ENCODE data around the gene USP47. TPM values are rescaled to one million over a fixed set of nuclear protein-coding genes. Genes with fewer than 3 reads are reported as not detected.
A peak's percentile ranks its signal among the peaks of the same experiment; 100 is the strongest.

USP47 gene
- total RNA-seq, 2 experiments from 2014 or later: 38.2 to 42.5 TPM

DNA sequence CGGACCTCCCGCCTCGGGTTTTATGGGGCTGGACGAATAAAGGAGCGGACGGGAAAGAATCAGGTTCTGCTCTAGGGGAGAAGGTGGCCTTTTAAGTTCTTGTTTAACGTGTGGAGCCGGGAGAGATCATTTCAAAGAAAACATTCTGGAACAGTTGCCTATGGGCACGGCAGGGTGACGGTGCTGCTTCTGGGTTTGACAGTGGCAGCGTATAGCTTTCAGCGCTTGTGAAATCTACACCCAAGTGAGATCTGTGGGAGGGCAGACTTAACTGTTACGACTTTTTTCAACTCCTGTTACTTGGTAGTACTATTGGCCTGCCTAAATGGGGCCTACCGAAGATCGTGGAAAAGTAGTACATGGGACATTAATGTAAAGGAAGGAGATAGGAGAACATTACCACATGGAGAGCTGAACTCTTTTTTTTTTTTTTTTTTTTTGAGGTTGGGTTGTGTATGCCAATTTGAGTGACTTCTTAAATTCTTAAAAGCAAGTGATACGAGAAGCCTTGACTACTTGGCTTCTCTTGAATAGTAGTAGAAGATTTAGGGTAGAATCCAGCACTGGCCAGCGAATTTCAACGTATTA is 743 bp downstream of the USP47 start:
- Mint-ChIP-seq H3K27me3 (peaks cover 9% of the 10 kb centered on the region), H3K36me3 (ENCODE audit: low read depth) (no peaks in the 10 kb centered on the region), H3K27ac (no peak overlapping the region), H3K4me3 (no peak overlapping the region), H3K9me3 (no peaks in the 10 kb centered on the region), H3K4me1 (peaks cover 31% of the 10 kb centered on the region)
- DNase-seq: peak; percentile 77
- ChIA-PET CTCF (interaction anchor here (0.6 to 1.6 kb wide), 4 partner anchors 15 to 419 kb away, joined by 3 to 5 read pairs (median 4); no protein-coding TSS in a partner anchor), POLR2A (interaction anchor here (0.7 kb wide), 1 partner anchor 1079 kb away, joined by 3 read pairs; no protein-coding TSS in a partner anchor)

DNA sequence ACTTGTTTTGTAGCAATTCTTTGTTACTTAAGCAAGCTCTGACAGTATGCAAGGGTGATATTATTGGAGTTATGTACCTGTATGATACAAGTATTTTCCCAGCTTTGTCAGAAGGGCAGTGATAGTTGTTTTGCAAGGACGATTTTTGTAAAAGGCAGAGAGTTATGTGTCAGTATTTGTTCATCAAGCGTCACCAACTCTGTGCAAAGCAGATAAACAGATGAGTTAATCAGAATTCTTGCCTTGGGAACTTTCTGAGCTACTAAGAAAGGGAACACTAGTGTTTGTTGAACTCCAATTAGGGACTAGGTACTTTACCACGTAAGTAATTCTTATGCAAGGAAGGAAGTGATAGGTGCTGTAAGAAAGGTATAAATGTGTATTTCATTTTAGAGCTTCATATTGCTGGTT is 1.4 kb downstream of the USP47 start:
- ChIA-PET CTCF (interaction anchor here (1.2 to 1.6 kb wide), 3 partner anchors 12 to 16 kb away, joined by 3 to 5 read pairs (median 5); no protein-coding TSS in a partner anchor), POLR2A (interaction anchor here (0.7 to 0.8 kb wide), 2 partner anchors 1080 to 1620 kb away, joined by 3 read pairs; partner anchors contain the start of gene BTBD10)
- peaks cover 32% of the 10 kb centered on the region for H3K4me1 Mint-ChIP-seq
- H3K27me3 Mint-ChIP-seq: peaks cover 7% of the 10 kb centered on the region
- DNase-seq: no peak
- no peak overlapping the region for H3K27ac Mint-ChIP-seq
- H3K36me3 Mint-ChIP-seq (ENCODE audit: low read depth): no peaks in the 10 kb centered on the region
- H3K4me3 Mint-ChIP-seq: no peak overlapping the region
- H3K9me3 Mint-ChIP-seq: no peaks in the 10 kb centered on the region

DNA sequence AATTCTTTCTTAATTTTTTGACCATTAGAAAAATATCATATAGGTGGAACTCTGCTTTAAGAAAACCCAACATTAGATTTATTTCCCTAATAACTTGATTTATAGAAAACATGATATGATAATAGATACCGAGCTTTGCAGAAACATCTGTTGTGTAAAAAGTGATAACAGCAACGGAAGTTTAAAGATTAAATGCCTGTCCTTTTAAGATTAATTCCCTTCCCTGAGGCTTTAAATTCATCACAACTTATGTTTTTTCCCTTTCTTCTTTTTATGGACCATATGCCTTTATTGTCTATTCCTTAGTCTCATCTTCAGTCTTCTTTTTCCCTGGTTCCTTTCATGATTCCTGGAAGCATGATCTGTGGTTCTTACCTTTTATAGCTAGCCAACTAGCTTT is 1.9 kb downstream of the USP47 start:
- H3K27ac Mint-ChIP-seq: no peak overlapping the region
- ChIA-PET POLR2A (interaction anchor here (0.6 to 0.8 kb wide), 2 partner anchors 277 to 1619 kb away, joined by 3 to 4 read pairs; partner anchors contain the start of gene BTBD10), CTCF (interaction anchor here (0.7 to 1.6 kb wide), 4 partner anchors 11 to 1494 kb away, joined by 3 to 5 read pairs (median 4); no protein-coding TSS in a partner anchor)
- DNase-seq: no peak
- no peak overlapping the region for H3K4me3 Mint-ChIP-seq
- peaks cover 5% of the 10 kb centered on the region for H3K27me3 Mint-ChIP-seq
- peaks cover 32% of the 10 kb centered on the region for H3K4me1 Mint-ChIP-seq
- no peaks in the 10 kb centered on the region for H3K9me3 Mint-ChIP-seq
- no peaks in the 10 kb centered on the region for H3K36me3 Mint-ChIP-seq (ENCODE audit: low read depth)

DNA sequence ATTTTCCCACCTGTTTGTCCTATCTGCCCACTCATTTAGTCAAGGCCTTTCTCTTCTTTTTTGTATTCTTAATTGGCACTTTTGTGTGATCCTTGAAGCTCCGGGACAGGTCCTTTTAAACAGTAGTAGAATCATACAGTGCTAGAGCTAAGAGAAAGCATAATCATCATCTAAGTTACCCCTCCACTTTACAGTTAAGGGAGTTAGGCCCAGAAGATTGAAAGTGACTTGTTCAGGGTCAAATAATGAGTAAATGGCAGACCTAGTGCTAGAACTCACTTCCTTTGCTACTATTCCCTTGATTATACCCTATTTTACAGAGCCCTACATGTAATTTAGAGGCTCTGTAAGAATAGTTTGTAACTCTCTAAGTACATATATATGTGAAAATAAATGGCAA is 2.5 kb downstream of the USP47 start:
- ChIA-PET POLR2A (interaction anchor here (0.6 to 0.8 kb wide), 2 partner anchors 276 to 1619 kb away, joined by 3 to 4 read pairs; partner anchors contain the start of gene BTBD10), CTCF (interaction anchor here (0.7 to 2.2 kb wide), 6 partner anchors 11 to 1493 kb away, joined by 3 to 8 read pairs (median 4); no protein-coding TSS in a partner anchor)
- Mint-ChIP-seq H3K27me3 (no peaks in the 10 kb centered on the region), H3K36me3 (ENCODE audit: low read depth) (no peaks in the 10 kb centered on the region), H3K4me3 (no peak overlapping the region), H3K27ac (no peak overlapping the region), H3K9me3 (no peaks in the 10 kb centered on the region), H3K4me1 (peaks cover 37% of the 10 kb centered on the region)
- no peak for DNase-seq

DNA sequence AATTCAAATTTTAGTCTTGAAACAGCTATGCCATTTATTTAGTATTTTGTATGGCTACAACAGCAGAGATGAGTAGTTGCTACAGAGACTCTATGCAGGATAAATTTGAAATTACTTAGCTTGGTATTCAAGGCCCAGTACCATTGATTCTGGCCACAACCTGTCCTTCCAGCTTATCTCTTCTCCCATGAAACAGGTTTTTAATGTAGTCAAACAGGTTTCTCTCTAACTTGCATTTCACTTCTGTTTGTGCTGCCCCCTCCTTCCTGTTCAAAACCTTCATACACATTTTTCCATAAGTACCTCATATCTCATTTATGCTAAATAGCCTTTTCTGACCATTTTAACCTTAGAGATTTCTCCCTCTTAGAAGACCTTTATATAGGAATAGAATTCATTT is 3.3 kb downstream of the USP47 start:
- no peak for DNase-seq
- Mint-ChIP-seq H3K4me3 (peak overlapping the region; percentile 24), H3K4me1 (peaks cover 45% of the 10 kb centered on the region), H3K27ac (no peak overlapping the region), H3K27me3 (no peaks in the 10 kb centered on the region), H3K36me3 (ENCODE audit: low read depth) (no peaks in the 10 kb centered on the region), H3K9me3 (no peaks in the 10 kb centered on the region)
- CTCF ChIA-PET: interaction anchor here (0.8 to 2.2 kb wide), 2 partner anchors 19 to 31 kb away, joined by 3 to 8 read pairs; no protein-coding TSS in a partner anchor
- POLR2A ChIA-PET: no interaction called here

DNA sequence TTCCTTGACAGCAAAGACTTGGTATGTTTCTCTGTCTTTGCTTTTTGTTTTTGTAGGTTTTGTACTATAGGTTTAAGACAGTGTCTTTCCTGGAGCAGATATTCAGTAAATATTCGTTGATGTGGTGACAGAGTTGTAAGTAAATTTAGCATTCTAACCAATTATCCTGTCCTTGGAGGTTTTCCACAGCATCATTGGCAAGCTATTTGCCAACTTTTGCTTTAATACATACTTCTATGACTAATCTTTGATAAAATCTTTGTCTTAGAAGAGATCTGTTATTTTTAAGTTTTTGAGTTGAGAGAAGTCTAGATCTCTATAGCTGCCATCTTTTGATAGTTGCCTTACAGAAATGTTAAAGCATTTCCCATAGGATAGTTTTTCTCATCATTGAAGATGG is 3.8 kb downstream of the USP47 start:
- DNase-seq: no peak
- ChIA-PET CTCF (interaction anchor here (0.7 to 2.2 kb wide), 2 partner anchors 30 to 121 kb away, joined by 3 to 8 read pairs; no protein-coding TSS in a partner anchor), POLR2A (no interaction called here)
- Mint-ChIP-seq H3K36me3 (ENCODE audit: low read depth) (no peaks in the 10 kb centered on the region), H3K4me3 (no peak overlapping the region), H3K9me3 (no peaks in the 10 kb centered on the region), H3K27me3 (no peaks in the 10 kb centered on the region), H3K4me1 (peaks cover 50% of the 10 kb centered on the region), H3K27ac (no peak overlapping the region)

DNA sequence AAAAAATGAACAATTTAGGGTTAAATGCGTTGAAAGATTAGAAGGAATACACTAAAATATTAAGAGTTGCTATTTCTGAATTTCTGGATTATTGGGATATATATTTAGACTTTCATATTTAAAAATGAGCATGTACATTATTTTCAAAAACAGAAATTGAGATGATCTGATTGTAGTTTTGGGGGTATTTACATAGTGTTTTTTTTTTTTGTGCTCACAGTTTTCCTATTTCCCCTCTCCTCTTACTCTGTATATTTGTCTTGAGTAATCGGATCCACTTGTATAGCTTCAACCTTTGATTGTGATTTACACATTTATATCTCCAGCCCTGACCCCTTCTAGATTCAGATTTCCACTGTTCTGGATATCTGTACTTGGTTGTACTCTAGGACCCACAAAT is 5.3 kb downstream of the USP47 start:
- no peak overlapping the region for H3K27ac Mint-ChIP-seq
- H3K9me3 Mint-ChIP-seq: no peaks in the 10 kb centered on the region
- H3K4me3 Mint-ChIP-seq: no peak overlapping the region
- CTCF ChIA-PET: no interaction called here
- no peaks in the 10 kb centered on the region for H3K36me3 Mint-ChIP-seq (ENCODE audit: low read depth)
- no peaks in the 10 kb centered on the region for H3K27me3 Mint-ChIP-seq
- POLR2A ChIA-PET: no interaction called here
- no peak for DNase-seq
- H3K4me1 Mint-ChIP-seq: peaks cover 57% of the 10 kb centered on the region

DNA sequence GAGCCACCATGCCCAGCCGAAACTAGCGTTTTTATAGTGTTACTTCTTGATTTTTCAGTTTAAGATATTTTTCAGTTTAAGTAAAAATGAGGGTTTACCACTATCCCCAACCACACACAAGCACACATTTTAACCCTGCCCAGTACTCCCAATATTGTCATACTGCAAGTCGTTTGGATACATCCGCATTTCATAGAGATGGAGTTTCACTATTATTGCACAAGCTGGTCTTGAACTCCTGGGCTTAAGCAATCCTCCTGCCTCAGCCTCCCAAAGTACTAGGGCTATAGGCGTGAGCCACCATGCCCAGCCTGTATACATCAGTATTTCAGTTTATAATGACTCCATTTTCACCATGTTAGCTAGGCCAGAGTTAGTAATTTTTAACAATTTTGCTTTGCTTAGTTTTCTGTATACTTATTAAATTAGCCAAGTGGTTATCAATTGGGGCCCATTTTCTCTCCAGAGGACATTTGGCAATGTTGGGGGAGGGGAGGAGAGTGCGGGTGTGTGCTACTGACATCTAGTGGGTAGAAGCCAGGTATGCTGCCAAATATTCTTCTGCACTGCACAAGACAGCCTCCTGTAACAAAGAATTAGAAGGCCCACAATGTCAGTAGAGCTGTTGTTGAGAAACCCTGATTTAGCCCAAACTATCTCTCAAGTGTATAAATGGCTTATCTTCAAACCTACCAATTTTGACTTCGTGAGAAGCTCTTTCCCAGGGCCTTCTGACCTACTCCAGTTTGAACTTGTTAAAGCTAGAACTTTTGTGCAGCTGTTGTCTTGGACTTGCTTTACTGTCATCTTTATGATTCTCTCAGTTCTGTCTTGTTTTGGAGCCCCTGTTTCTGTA is 7.3 kb downstream of the USP47 start:
- peak; percentile 78 for DNase-seq
- Mint-ChIP-seq H3K27me3 (no peaks in the 10 kb centered on the region), H3K9me3 (no peaks in the 10 kb centered on the region), H3K36me3 (ENCODE audit: low read depth) (no peaks in the 10 kb centered on the region), H3K4me3 (no peak overlapping the region), H3K4me1 (peaks cover 69% of the 10 kb centered on the region), H3K27ac (peak overlapping the region; percentile 57)
- ChIA-PET POLR2A (no interaction called here), CTCF (interaction anchor here (0.7 to 2.2 kb wide), 4 partner anchors 12 to 92 kb away, joined by 3 to 10 read pairs (median 4); no protein-coding TSS in a partner anchor)

DNA sequence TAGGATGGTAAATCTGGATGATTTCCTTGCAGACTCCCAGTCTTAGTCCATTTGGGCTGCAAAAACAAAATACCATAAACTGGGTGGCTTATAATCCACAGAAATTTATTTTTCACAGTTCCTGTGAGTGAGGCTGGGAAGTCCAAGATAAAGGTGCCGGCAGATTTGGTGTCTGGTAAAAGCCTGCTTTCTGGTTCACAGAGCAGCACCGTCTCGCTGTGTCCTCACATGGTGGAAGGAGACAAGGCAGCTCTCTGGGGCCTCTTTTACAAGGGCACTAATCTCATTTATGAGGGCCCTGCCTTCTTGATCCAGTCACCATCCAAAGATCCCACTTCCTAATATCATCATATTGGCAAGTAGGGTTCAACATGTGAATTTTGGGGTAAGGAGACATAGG is 8.9 kb downstream of the USP47 start:
- DNase-seq: no peak
- Mint-ChIP-seq H3K9me3 (no peaks in the 10 kb centered on the region), H3K4me1 (peaks cover 59% of the 10 kb centered on the region), H3K27me3 (no peaks in the 10 kb centered on the region), H3K27ac (no peak overlapping the region), H3K4me3 (no peak overlapping the region), H3K36me3 (ENCODE audit: low read depth) (no peaks in the 10 kb centered on the region)
- CTCF ChIA-PET: interaction anchor here (0.7 to 2.2 kb wide), 2 partner anchors 10 to 19 kb away, joined by 3 to 10 read pairs; no protein-coding TSS in a partner anchor
- POLR2A ChIA-PET: interaction anchor here (0.6 kb wide), 1 partner anchor 29 kb away, joined by 3 read pairs; no protein-coding TSS in a partner anchor

DNA sequence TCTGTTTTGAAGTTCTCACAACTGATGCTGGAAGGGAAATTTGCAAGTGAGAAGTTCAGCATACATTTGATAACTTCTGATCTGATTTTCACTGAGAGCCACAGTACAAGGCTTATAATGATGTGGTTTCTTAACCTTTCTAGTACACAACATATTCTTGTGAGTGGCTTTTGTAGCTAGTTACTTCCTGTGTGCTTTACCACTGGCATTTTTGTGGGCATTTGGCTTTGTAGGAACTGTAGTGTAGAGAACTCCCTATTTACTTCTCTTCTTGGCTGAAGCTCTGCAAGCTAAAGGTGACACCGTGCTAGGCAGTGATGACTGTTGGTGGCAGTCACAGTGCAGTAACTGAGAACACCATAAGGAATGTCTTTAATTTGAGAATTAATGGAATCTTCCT is 14.9 kb downstream of the USP47 start:
- DNase-seq: peak; percentile 61
- Mint-ChIP-seq H3K4me1 (peaks cover 45% of the 10 kb centered on the region), H3K36me3 (ENCODE audit: low read depth) (peaks cover 5% of the 10 kb centered on the region), H3K27ac (peak overlapping the region; percentile 63), H3K4me3 (no peak overlapping the region), H3K9me3 (no peaks in the 10 kb centered on the region), H3K27me3 (no peaks in the 10 kb centered on the region)
- ChIA-PET POLR2A (no interaction called here), CTCF (interaction anchor here (0.8 to 1.9 kb wide), 6 partner anchors 9 to 357 kb away, joined by 3 to 5 read pairs (median 3); partner anchors contain the start of gene USP47)

DNA sequence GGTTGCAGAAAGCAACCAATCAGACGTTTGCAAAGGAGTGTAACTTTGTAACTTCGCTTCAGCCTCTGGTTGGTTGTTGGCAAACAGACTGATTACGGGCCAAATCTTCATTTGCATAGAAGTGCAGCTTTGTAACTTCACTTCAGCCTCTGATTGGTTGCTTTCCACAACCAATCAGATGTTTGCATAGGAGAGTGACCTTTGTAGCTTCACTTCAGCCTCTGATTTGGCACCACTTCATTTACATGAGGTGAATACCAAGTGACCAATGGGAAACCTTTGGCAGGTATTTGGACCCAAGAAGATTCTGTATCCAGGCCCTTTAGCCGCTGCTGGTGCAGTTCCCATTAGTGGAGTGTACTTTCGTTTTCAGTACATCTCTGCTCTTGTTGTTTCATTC is 16.0 kb downstream of the USP47 start:
- DNase-seq: no peak
- no peaks in the 10 kb centered on the region for H3K9me3 Mint-ChIP-seq
- ChIA-PET CTCF (interaction anchor here (1.1 kb wide), 1 partner anchor 16 kb away, joined by 3 read pairs; the partner anchor contains the start of gene USP47), POLR2A (no interaction called here)
- H3K27me3 Mint-ChIP-seq: no peaks in the 10 kb centered on the region
- H3K4me3 Mint-ChIP-seq: peak overlapping the region; percentile 6
- peaks cover 37% of the 10 kb centered on the region for H3K4me1 Mint-ChIP-seq
- peaks cover 5% of the 10 kb centered on the region for H3K36me3 Mint-ChIP-seq (ENCODE audit: low read depth)
- H3K27ac Mint-ChIP-seq: peak overlapping the region; percentile 34

DNA sequence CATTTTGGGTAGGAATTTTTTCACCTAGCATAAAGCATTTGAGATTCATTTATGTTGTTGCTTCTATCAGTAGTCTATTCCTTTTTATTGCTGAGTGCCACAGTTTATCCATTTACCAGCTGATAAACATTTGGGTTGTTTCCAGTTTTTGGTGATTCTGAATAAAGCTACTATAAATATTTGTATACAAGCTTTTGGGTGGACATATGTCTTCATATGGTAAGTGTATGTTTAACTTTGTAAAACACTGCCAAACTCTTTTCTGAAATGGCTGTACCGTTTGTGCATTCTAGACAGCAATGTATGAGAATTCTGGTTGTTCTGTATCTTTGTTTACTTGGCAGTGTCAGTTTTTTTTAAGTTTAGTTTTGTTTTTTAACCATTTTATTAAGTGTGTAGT is 16.9 kb downstream of the USP47 start:
- peaks cover 32% of the 10 kb centered on the region for H3K4me1 Mint-ChIP-seq
- DNase-seq: no peak
- no peaks in the 10 kb centered on the region for H3K9me3 Mint-ChIP-seq
- POLR2A ChIA-PET: no interaction called here
- peaks cover 5% of the 10 kb centered on the region for H3K36me3 Mint-ChIP-seq (ENCODE audit: low read depth)
- no peak overlapping the region for H3K4me3 Mint-ChIP-seq
- H3K27ac Mint-ChIP-seq: no peak overlapping the region
- CTCF ChIA-PET: interaction anchor here (1.0 kb wide), 1 partner anchor 15 kb away, joined by 5 read pairs; no protein-coding TSS in a partner anchor
- no peaks in the 10 kb centered on the region for H3K27me3 Mint-ChIP-seq

Data from activated CD4-positive, alpha-beta T cell treated with anti-CD3 and anti-CD28 coated beads, Interleukin-2, amount 10 ng/mL, durations not matched to agents 7 days and 5 days (primary cell).